GM12875 (cell line): ENCODE data around the gene CAVIN2.

Experiments
- H3K4me3 ChIP-seq: one replicate; pipeline ENCODE4 v1.5.1; 2011; ENCODE audit warnings: low read depth, low read length, control low read depth
- CTCF ChIP-seq: IDR thresholded peaks from 2 replicates; pipeline ENCODE4 v1.5.1; 2011; ENCODE audit warnings: low read depth, mild to moderate bottlenecking, control low read depth, inconsistent platforms, low read length, moderate library complexity, borderline replicate concordance; ENCODE audit not compliant: insufficient read depth

CAVIN2 gene

DNA sequence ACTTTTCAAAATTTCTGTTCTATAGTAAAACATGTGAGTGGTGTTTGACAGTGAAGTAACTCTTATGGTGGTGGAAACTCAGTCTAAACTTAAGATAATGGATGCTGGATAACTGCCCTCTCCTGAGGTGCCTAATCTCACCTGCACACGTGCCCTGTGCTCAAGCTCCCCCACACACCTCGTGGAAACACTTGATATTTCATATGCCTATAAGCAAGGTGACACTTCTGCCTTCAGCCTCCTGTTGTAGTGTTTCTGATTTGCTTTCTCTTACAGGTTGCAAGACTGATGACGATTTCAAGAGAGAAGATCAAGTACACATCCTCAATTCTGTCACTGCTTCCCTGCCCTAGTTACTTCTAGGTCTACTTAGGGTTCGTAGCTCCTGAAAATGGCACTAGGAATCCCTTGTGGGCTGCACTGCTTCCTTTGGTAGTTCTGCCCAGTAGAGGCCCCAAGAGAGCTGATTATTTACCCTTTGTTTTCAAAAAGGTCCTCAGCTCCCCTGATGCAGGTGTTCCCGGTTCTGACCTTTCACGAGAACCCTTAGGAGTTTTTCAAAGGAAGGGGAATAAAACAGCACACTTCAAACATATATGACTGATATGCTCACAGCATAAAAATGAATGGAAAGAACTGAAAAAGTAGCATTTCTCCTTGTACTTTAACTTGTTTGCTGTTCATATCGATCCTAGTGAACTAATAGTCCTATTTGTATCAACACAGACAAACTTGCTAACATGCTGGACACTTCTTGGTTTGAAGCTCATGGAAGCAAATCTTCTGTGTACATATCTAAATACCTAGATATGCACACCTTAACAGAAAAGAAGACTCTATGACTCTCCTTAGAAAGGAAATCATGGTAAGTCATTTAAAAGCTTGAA is 6.7 kb downstream of the CAVIN2 start:
- TF ChIP-seq CTCF, result no peak
- H3K4me3 ChIP-seq, result no peak overlapping the region

DNA sequence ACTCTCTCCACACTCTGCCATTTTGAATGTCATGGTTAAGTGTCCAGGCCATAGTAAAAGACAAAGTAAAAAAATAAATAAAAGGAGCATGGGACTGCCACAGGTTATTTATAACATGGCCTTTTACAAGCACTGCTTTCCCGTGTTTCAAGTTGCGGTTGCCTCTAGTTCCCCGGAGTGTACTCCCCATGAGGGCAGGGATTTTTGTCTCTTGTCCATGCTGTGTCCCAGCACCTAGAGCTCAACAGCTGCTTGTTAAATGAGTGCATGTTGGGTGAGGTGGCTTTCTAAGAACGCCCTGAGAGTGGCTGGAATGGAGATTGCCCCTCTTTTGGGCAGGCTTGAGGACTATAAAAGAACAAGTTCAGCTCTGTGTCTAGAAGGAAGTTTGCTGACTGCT is 8.4 kb downstream of the CAVIN2 start:
- no peak for TF ChIP-seq CTCF

DNA sequence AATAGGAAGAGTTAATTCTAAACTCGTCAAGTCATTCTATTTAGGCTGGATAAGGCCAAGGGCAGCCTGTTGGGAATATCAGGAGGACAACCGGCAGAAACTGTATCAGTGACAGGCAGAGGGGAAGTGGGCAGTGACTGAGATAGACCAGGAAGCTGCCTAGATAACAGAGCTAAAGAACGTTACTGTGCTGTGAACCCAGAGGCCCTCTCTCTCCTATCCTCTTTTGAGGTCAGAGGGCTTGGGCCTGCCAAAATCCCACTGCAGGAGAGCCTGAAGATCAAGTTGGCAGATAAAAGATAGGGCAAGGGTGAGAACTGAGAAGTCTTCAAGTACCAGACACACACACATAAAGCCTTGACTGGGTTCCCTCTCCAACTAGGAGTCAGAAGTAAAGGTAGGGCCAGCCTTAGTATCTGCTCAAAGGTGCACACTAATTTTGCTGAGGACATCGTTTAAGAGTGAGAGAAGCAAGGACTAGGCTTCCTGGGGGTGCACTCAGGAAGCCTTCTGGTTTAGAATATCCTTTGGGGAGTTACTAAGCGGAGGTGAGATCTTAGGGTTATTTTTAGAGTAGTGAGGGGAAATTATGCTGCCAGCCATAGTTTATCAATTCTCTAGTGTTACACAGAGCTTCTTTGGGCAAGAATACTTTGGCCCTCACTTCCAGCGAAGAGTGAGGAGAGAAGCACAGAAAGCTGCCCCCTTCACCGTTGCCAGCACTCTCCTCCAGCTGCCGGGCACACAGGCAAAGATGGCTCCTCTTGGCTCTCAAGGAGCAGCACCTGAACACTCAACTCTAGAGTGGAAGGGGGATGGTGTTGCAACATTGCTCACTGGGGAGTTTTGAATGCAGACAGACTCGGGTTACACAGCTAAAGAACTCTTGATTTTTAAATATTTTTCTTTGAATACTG is 9.8 kb downstream of the CAVIN2 start:
- no peak for TF ChIP-seq CTCF

More for the DNA sequence above, 8.4 kb downstream of the CAVIN2 start:
- H3K4me3 ChIP-seq, result no peak overlapping the region

DNA sequence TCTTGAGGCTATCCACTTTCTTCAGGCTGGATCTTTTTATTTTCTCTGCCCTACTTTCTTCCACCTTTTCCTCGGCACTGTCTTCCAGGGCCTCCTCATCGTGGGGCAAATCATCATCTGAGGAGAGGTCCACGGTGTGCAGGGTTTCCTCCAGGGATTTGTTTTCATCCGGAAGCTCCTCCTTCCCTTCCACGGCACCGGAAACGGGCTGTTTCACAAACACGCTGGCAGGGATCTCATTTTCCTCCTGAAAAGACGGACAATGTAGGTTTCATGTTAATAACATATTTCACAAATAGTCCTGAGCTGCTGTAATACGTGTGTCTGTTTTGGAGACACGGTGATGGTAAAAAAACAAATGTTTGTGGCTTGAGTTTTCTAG is 10.4 kb downstream of the CAVIN2 start:
- no peak for TF ChIP-seq CTCF
- no peak overlapping the region for H3K4me3 ChIP-seq

More for the DNA sequence above, 9.8 kb downstream of the CAVIN2 start:
- no peak overlapping the region for H3K4me3 ChIP-seq

DNA sequence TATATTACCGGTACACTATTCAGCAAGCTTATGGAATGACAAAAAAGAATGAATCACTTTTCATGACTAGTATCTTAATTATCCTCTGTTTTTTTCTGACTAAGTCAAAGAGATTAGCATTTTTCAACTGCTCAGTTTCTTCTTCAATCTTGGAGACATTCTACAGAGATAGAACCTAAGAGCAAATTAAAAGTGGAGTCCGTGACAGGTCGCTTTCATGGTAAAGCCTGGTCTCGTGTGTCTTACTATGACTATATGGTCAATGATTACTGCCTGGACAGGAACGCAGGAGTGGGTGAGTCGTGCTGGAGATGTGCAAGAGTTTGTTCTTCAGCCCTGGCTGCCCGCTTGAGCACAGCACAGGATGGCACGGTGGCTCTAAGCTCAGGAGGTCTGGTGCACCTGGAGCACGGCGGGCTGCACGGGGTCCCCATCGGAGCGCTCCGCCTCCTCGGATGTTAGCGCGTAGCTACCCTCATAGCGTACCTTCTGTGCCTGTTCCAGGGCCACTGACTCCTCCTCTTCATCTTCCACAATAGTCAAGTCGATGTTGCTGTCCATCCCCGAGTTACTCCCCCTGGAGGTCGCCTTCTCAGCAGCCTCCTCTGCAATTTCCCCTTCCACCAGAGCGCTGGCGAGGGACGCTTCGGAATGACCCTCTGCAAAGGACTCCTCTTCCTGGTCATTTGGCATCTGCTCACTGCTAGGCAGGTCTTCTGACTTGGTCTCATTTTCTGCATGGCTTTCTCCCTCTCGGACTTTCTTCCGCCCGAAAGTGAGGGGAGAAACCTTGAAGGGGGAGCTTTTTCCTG is 11.1 kb downstream of the CAVIN2 start:
- H3K4me3 ChIP-seq, result no peak overlapping the region
- TF ChIP-seq CTCF, result no peak

- TF ChIP-seq CTCF, result no peak
Measured at GRCh38 chr2:191835100-191835499, 11.8 kb downstream of the CAVIN2 start.

More at GRCh38 chr2:191835100-191835499, 11.8 kb downstream of the CAVIN2 start:
- no peak overlapping the region for H3K4me3 ChIP-seq
